ENCODE measurements around the gene MRE11.

DNA sequence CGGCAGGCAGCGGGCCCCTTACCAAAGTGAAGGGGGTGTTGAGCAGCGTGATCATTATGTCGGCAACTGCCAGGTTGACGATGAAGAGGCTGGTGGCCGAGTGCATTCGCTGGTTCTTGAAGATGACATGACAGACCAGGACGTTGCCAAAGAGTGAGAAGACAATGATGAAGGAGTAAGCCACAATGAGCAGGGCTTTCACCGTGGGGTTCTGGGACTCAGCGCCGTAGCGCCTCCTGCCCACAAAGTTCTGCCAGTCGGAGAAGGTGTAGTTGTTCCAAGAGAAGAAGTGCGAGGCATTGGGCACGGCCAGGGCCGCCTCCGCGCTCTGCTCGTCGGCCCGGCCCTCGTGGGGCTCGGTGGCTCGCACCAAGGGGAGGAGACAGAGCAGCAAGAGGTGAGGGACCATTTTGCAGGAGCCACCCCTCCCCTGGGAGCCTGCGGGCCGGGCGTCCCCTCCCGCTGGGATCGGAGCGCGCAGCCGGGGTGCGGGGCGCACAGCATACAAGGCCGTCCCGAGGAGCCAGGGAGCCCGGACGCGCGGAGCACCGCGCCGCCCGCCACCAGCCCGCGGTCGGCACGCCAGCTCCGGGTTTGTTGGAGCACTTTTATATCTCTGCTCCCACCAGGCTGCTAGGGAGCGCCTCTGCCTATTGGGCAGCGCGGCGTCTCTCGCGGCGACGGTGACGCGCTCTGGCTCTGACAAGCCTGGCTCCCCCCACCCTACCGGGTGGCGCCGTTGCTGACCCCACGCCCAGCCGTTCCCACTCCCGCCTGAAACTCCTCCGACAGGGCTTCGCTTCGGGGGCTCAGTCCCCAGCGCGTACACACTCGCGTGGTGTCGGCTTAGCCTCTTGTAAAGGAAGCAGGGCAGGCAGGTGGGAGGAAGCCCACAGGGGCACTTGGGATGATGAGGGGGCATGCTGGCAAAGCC is 92.5 kb downstream of the MRE11 start, which contains the start of gene GPR83:
- TF ChIP-seq, protein P1, sequence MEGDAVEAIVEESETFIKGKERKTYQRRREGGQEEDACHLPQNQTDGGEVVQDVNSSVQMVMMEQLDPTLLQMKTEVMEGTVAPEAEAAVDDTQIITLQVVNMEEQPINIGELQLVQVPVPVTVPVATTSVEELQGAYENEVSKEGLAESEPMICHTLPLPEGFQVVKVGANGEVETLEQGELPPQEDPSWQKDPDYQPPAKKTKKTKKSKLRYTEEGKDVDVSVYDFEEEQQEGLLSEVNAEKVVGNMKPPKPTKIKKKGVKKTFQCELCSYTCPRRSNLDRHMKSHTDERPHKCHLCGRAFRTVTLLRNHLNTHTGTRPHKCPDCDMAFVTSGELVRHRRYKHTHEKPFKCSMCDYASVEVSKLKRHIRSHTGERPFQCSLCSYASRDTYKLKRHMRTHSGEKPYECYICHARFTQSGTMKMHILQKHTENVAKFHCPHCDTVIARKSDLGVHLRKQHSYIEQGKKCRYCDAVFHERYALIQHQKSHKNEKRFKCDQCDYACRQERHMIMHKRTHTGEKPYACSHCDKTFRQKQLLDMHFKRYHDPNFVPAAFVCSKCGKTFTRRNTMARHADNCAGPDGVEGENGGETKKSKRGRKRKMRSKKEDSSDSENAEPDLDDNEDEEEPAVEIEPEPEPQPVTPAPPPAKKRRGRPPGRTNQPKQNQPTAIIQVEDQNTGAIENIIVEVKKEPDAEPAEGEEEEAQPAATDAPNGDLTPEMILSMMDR (IDR thresholded peaks at IDR 0.05) = no peak
- no peak for TF ChIP-seq POLR2AphosphoS5 (IDR thresholded peaks at IDR 0.05)
- no peak for TF ChIP-seq POLR2A (IDR thresholded peaks at IDR 0.05)
